ENCODE results near the gene PIP5K1C.
"Not testable (repeated sequence)": the region's sequence is repeated elsewhere in the genome, so short reads cannot be mapped to it uniquely, and the experiment has no call there.

Gene PIP5K1C

GRCh38 chr19:3669082-3669946 is 31.0 kb downstream of the PIP5K1C start:
- TF ChIP-seq ZNF274 (IDR thresholded peaks at IDR 0.05; ENCODE audit: low read depth, low read length), result no peak
- H3K4me3 ChIP-seq (ENCODE audit: low read length), result no peak overlapping the region

- H3K4me3 ChIP-seq (ENCODE audit: low read length), result no peak overlapping the region
- no peak for TF ChIP-seq ZNF274 (IDR thresholded peaks at IDR 0.05; ENCODE audit: low read depth, low read length)
These were observed 31.8 kb downstream of the PIP5K1C start for GRCh38 chr19:3668331-3669081.

- TF ChIP-seq ZNF274 (IDR thresholded peaks at IDR 0.05; ENCODE audit: low read depth, low read length), result no peak
- no peak overlapping the region for H3K4me3 ChIP-seq (ENCODE audit: low read length)
These were observed 32.5 kb downstream of the PIP5K1C start for GRCh38 chr19:3667766-3668165.

GRCh38 chr19:3667037-3667638 is 33.1 kb downstream of the PIP5K1C start:
- no peak overlapping the region for H3K4me3 ChIP-seq (ENCODE audit: low read length)
- TF ChIP-seq ZNF274 (IDR thresholded peaks at IDR 0.05; ENCODE audit: low read depth, low read length), result no peak

GRCh38 chr19:3666545-3666856 is 33.8 kb downstream of the PIP5K1C start:
- H3K4me3 ChIP-seq (ENCODE audit: low read length), result not testable (repeated sequence)

- no peak for TF ChIP-seq ZNF274 (IDR thresholded peaks at IDR 0.05; ENCODE audit: low read depth, low read length)
These were observed 34.4 kb downstream of the PIP5K1C start for GRCh38 chr19:3665681-3666544.

GRCh38 chr19:3664879-3665642 is 35.2 kb downstream of the PIP5K1C start:
- no peak for TF ChIP-seq ZNF274 (IDR thresholded peaks at IDR 0.05; ENCODE audit: low read depth, low read length)
- H3K4me3 ChIP-seq (ENCODE audit: low read length), result no peak overlapping the region; the same call in 1 of the 2 replicates

More at GRCh38 chr19:3665681-3666544, 34.4 kb downstream of the PIP5K1C start:
- H3K4me3 ChIP-seq (ENCODE audit: low read length), result no peak overlapping the region; the same call in 1 of the 2 replicates

- no peak overlapping the region for H3K4me3 ChIP-seq (ENCODE audit: low read length)
- no peak for TF ChIP-seq ZNF274 (IDR thresholded peaks at IDR 0.05; ENCODE audit: low read depth, low read length)
These were observed 36.4 kb downstream of the PIP5K1C start for GRCh38 chr19:3663838-3664237.

GRCh38 chr19:3661284-3662238 is 38.7 kb downstream of the PIP5K1C start:
- no peak for TF ChIP-seq ZNF274 (IDR thresholded peaks at IDR 0.05; ENCODE audit: low read depth, low read length)
- no peak overlapping the region for H3K4me3 ChIP-seq (ENCODE audit: low read length)

- no peak for TF ChIP-seq ZNF274 (IDR thresholded peaks at IDR 0.05; ENCODE audit: low read depth, low read length)
- no peak overlapping the region for H3K4me3 ChIP-seq (ENCODE audit: low read length)
These were observed 39.6 kb downstream of the PIP5K1C start for GRCh38 chr19:3660493-3661219.

GRCh38 chr19:3659746-3660112 is 40.5 kb downstream of the PIP5K1C start:
- no peak for TF ChIP-seq ZNF274 (IDR thresholded peaks at IDR 0.05; ENCODE audit: low read depth, low read length)
- H3K4me3 ChIP-seq (ENCODE audit: low read length), result no peak overlapping the region

Measured in GM08714 (cell line).